PC-9 (cell line): ENCODE results near the gene EML6. TPM values are rescaled to one million over a fixed set of nuclear protein-coding genes. Genes with fewer than 3 reads are reported as not detected.

Experiments
- BruUV-seq: library from RNA; stranded (reverse); fragments of 400-500 nt; replicated peaks from 2 replicates; lab custom pipeline; 2021; lab: Mats Ljungman, UMichigan
- CTCF ChIA-PET: fragments of 300-600 bp; sonication (Branson Sonifier 250); formaldehyde crosslinking; loops from one replicate; lab custom pipeline; 2022; ENCODE audit warnings: antibody characterized with exemption; lab: Charles Lee
- POLR2A ChIA-PET: fragments of 300-600 bp; sonication (Branson Sonifier 250); formaldehyde crosslinking; loops from one replicate; lab custom pipeline; 2022; ENCODE audit warnings: antibody characterized with exemption; ENCODE audit not compliant: unreplicated experiment; lab: Charles Lee
- DNase-seq, 2 experiments: peaks; one replicate each; pipeline versions ENCODE4 v3.0.0 to v3.0.0-alpha.2; 2015 to 2022; ENCODE audit warnings: mixed read lengths in 1 of 2
- H2AFZ ChIP-seq: fragments of 200-600 bp; sonication (generic); 2 replicates; pipeline ENCODE4 v1.8.1; 2017; ENCODE audit warnings: antibody characterized with exemption
- H3F3A ChIP-seq: fragments of 200-600 bp; sonication (generic); 2 replicates; pipeline ENCODE4 v1.8.1; 2017; ENCODE audit warnings: antibody characterized with exemption, mild to moderate bottlenecking, low read depth; ENCODE audit not compliant: insufficient read depth
- H3K27ac ChIP-seq: fragments of 200-600 bp; sonication (generic); 2 replicates; pipeline ENCODE4 v1.6.1; 2016; ENCODE audit warnings: mixed run types
- H3K27me3 ChIP-seq: fragments of 200-600 bp; sonication (generic); 2 replicates; pipeline ENCODE4 v1.6.1; 2016; ENCODE audit warnings: low read depth, mixed run types; ENCODE audit not compliant: insufficient read depth
- H3K36me3 ChIP-seq: fragments of 200-600 bp; sonication (generic); 2 replicates; pipeline ENCODE4 v1.6.1; 2016; ENCODE audit warnings: low read depth, mixed run types
- H3K4me1 ChIP-seq: fragments of 200-600 bp; sonication (generic); replicated peaks from 2 replicates; pipeline ENCODE4 v1.6.1; 2016; ENCODE audit warnings: mixed run types; ENCODE audit not compliant: insufficient read depth
- H3K4me2 ChIP-seq: fragments of 200-600 bp; sonication (generic); 2 replicates; pipeline ENCODE4 v1.6.1; 2017; ENCODE audit warnings: mixed run types
- H3K4me3 ChIP-seq: fragments of 200-600 bp; sonication (generic); 2 replicates; pipeline ENCODE4 v1.6.1; 2016; ENCODE audit warnings: mixed run types
- H3K79me2 ChIP-seq: fragments of 200-600 bp; sonication (generic); 2 replicates; pipeline ENCODE4 v1.6.1; 2017; ENCODE audit warnings: low read depth, mixed run types
- H3K9me2 ChIP-seq: fragments of 200-600 bp; sonication (generic); 2 replicates; pipeline ENCODE4 v1.8.1; 2017; ENCODE audit warnings: mild to moderate bottlenecking; ENCODE audit not compliant: insufficient read depth
- H3K9me3 ChIP-seq: fragments of 200-600 bp; sonication (generic); 2 replicates; pipeline ENCODE4 v1.8.1; 2016; ENCODE audit warnings: low read depth; ENCODE audit not compliant: insufficient read depth
- H4K20me1 ChIP-seq: fragments of 200-600 bp; sonication (generic); 2 replicates; pipeline ENCODE4 v1.8.1; 2017; ENCODE audit not compliant: insufficient read depth
- EZH2 ChIP-seq: fragments of 200-600 bp; sonication (generic); IDR thresholded peaks from 2 replicates; pipeline ENCODE4 v1.8.0; 2017; ENCODE audit warnings: antibody characterized with exemption, low read depth
- intact Hi-C: fragments of 100-400 bp; cut with micrococcal nuclease; formaldehyde crosslinking; loops from one replicate; pipeline ENCODE4 v1.10.0; 2022; ENCODE audit not compliant: unreplicated experiment
- total RNA-seq: library from RNA; stranded (reverse); gene quantifications from 2 replicates; pipeline ENCODE4 v1.2.3, GENCODE V29; 2021
- TF ChIP-seq, protein P1 (sequence below): fragments of 200-600 bp; sonication (generic); conservative IDR thresholded peaks from 2 replicates; pipeline ENCODE4 v1.6.1; 2017; ENCODE audit warnings: mixed run types, antibody characterized with exemption, mild to moderate bottlenecking, moderate library complexity

Gene EML6
- total RNA-seq, 1 experiment from 2014 or later, result 3.7 TPM

- DNase-seq, result no peak
- Histone ChIP-seq H3K9me2 (no peaks in the 10 kb centered on the region), H3K4me1 (no peaks in the 10 kb centered on the region), H3K4me3 (no peak overlapping the region), H2AFZ (no peak overlapping the region), H3K36me3 (peaks cover 4% of the 10 kb centered on the region; the same call in 1 of the 2 replicates), H3K4me2 (no peak overlapping the region), H4K20me1 (no peaks in the 10 kb centered on the region), H3K27me3 (no peaks in the 10 kb centered on the region), H3K9me3 (peaks cover 8% of the 10 kb centered on the region; the same call in 1 of the 2 replicates), H3F3A (no peaks in the 10 kb centered on the region), H3K79me2 (no peaks in the 10 kb centered on the region), H3K27ac (no peak overlapping the region)
- TF ChIP-seq, protein P1, sequence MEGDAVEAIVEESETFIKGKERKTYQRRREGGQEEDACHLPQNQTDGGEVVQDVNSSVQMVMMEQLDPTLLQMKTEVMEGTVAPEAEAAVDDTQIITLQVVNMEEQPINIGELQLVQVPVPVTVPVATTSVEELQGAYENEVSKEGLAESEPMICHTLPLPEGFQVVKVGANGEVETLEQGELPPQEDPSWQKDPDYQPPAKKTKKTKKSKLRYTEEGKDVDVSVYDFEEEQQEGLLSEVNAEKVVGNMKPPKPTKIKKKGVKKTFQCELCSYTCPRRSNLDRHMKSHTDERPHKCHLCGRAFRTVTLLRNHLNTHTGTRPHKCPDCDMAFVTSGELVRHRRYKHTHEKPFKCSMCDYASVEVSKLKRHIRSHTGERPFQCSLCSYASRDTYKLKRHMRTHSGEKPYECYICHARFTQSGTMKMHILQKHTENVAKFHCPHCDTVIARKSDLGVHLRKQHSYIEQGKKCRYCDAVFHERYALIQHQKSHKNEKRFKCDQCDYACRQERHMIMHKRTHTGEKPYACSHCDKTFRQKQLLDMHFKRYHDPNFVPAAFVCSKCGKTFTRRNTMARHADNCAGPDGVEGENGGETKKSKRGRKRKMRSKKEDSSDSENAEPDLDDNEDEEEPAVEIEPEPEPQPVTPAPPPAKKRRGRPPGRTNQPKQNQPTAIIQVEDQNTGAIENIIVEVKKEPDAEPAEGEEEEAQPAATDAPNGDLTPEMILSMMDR, result no peak
- no peak for TF ChIP-seq EZH2
- POLR2A ChIA-PET, result no interaction called here
- CTCF ChIA-PET, result no interaction called here
- no TSS peak for BruUV-seq
- intact Hi-C loops, result no loop called here
Observed at GRCh38 chr2:54891909-54892308, 168.4 kb downstream of the EML6 start.

GRCh38 chr2:54894467-54894866 lies 171.0 kb downstream of the EML6 start:
- Histone ChIP-seq H3F3A (no peaks in the 10 kb centered on the region), H3K36me3 (peaks cover 4% of the 10 kb centered on the region; the same call in 1 of the 2 replicates), H4K20me1 (no peaks in the 10 kb centered on the region), H3K4me1 (no peaks in the 10 kb centered on the region), H3K4me2 (no peak overlapping the region), H2AFZ (no peak overlapping the region), H3K27me3 (no peaks in the 10 kb centered on the region), H3K9me2 (no peaks in the 10 kb centered on the region), H3K27ac (no peak overlapping the region), H3K9me3 (peaks cover 8% of the 10 kb centered on the region; the same call in 1 of the 2 replicates), H3K79me2 (no peaks in the 10 kb centered on the region), H3K4me3 (no peak overlapping the region)
- POLR2A ChIA-PET, result no interaction called here
- no peak for DNase-seq
- CTCF ChIA-PET, result interaction anchor here (0.6 kb wide), 1 partner anchor 969 kb away, joined by 3 read pairs; no protein-coding TSS in a partner anchor
- TF ChIP-seq EZH2, result no peak
- TF ChIP-seq, protein P1, result no peak
- intact Hi-C loops, result no loop called here
- no TSS peak for BruUV-seq

DNA sequence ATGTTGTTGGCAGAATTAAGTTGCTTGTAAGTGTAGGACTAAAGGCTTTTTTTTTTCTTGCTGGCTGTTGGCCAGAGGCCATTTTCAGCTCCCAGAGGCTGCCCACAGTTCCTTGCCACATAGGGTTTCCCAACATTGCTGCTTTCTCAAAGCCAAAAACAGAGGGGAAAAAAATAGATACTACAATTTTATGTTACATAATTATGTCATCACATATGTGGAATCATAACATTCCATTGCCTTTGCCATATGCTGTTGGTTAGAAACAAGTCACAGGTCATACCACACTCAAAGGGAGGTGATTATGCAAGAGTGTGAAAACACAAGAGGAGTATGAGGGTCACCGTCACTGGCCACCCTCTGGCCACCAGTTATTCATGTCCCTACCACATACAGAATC lies 172.3 kb downstream of the EML6 start:
- H3F3A ChIP-seq, result no peaks in the 10 kb centered on the region
- H3K27me3 ChIP-seq, result no peaks in the 10 kb centered on the region
- no peak overlapping the region for H3K4me2 ChIP-seq
- no peak overlapping the region for H2AFZ ChIP-seq
- H3K9me3 ChIP-seq, result peaks cover 8% of the 10 kb centered on the region; the same call in 1 of the 2 replicates
- peaks cover 4% of the 10 kb centered on the region; the same call in 1 of the 2 replicates for H3K36me3 ChIP-seq
- no TSS peak for BruUV-seq
- no peak for DNase-seq
- no peak overlapping the region for H3K27ac ChIP-seq
- TF ChIP-seq EZH2, result no peak
- TF ChIP-seq, protein P1, result no peak
- no peaks in the 10 kb centered on the region for H3K9me2 ChIP-seq
- ChIA-PET POLR2A (interaction anchor here (0.6 to 0.7 kb wide), 2 partner anchors 92 to 391 kb away, joined by 3 read pairs; no protein-coding TSS in a partner anchor), CTCF (no interaction called here)
- H3K79me2 ChIP-seq, result no peaks in the 10 kb centered on the region
- H4K20me1 ChIP-seq, result no peaks in the 10 kb centered on the region
- H3K4me3 ChIP-seq, result no peak overlapping the region
- intact Hi-C loops, result no loop called here
- no peaks in the 10 kb centered on the region for H3K4me1 ChIP-seq
